CD8-positive, alpha-beta memory T cell (primary cell): ENCODE results near the gene KRTAP12-4. TPM values are rescaled to one million over a fixed set of nuclear protein-coding genes. Genes with fewer than 3 reads are reported as not detected.
"Not testable (repeated sequence)": the region's sequence is repeated elsewhere in the genome, so short reads cannot be mapped to it uniquely, and the experiment has no call there.

ENCODE experiments used
- CTCF ChIA-PET: fragments of 350-600 bp; sonication (Branson Sonifier 250); formaldehyde crosslinking; loops from one replicate; lab custom pipeline; 2021; ENCODE audit warnings: antibody characterized with exemption; lab: Charles Lee
- POLR2A ChIA-PET: fragments of 350-600 bp; sonication (Branson Sonifier 250); formaldehyde crosslinking; loops from one replicate; lab custom pipeline; 2021; ENCODE audit warnings: antibody characterized with exemption; lab: Charles Lee
- DNase-seq, 5 donors: peaks; one replicate each; pipeline versions ENCODE4 v3.0.0 to v3.0.0-alpha.2; 2020 to 2022; ENCODE audit warnings: mixed read lengths in 1 of 5
- H3K27ac ChIP-seq: one replicate; pipeline ENCODE4 v1.7.0; 2013; ENCODE audit warnings: low read depth, mild to moderate bottlenecking, low read length, moderate library complexity
- H3K27me3 ChIP-seq: 2 replicates; pipeline ENCODE4 v1.7.0; 2013; ENCODE audit warnings: low read length, mild to moderate bottlenecking; ENCODE audit not compliant: insufficient read depth, poor library complexity, severe bottlenecking
- H3K36me3 ChIP-seq: 2 replicates; pipeline ENCODE4 v1.7.0; 2013; ENCODE audit warnings: mild to moderate bottlenecking, low read length, moderate library complexity; ENCODE audit not compliant: insufficient read depth
- H3K4me1 ChIP-seq: 2 replicates; pipeline ENCODE4 v1.7.0; 2013; ENCODE audit warnings: mild to moderate bottlenecking, low read length, moderate library complexity; ENCODE audit not compliant: insufficient read depth
- H3K4me3 ChIP-seq: 2 replicates; pipeline ENCODE4 v1.7.0; 2013; ENCODE audit warnings: mild to moderate bottlenecking, low read length
- H3K9me3 ChIP-seq: 2 replicates; pipeline ENCODE4 v1.7.0; 2013; ENCODE audit warnings: mild to moderate bottlenecking, low read length
- H3K27ac Mint-ChIP-seq, 8 donors: one replicate each; pipeline ENCODE4 v1.8.0; 2020 to 2021; ENCODE audit warnings: mixed read lengths in 8 of 8, mild to moderate bottlenecking in 6 of 8, inconsistent platforms in 3 of 8, moderate library complexity in 3 of 8
- H3K27me3 Mint-ChIP-seq, 2 donors: one replicate each; pipeline ENCODE4 v1.8.0; 2020 to 2021; ENCODE audit warnings: mixed read lengths in 2 of 2, mild to moderate bottlenecking in 1 of 2, moderate library complexity in 1 of 2
- H3K36me3 Mint-ChIP-seq, 3 donors: one replicate each; pipeline ENCODE4 v1.8.0; 2020 to 2021; ENCODE audit warnings: mixed read lengths in 3 of 3, inconsistent platforms in 1 of 3, mild to moderate bottlenecking in 1 of 3
- H3K4me1 Mint-ChIP-seq, 3 donors: one replicate each; pipeline ENCODE4 v1.8.0; 2020 to 2021; ENCODE audit warnings: mixed read lengths in 3 of 3, inconsistent platforms in 1 of 3, mild to moderate bottlenecking in 1 of 3
- H3K4me3 Mint-ChIP-seq, 7 donors: one replicate each; pipeline ENCODE4 v1.8.0; 2020 to 2021; ENCODE audit warnings: mixed read lengths in 7 of 7, mild to moderate bottlenecking in 6 of 7, moderate library complexity in 4 of 7, inconsistent platforms in 2 of 7
- H3K9me3 Mint-ChIP-seq, 5 donors: one replicate each; pipeline ENCODE4 v1.8.0; 2020 to 2022; ENCODE audit warnings: mixed read lengths in 5 of 5, mild to moderate bottlenecking in 3 of 5, moderate library complexity in 2 of 5, inconsistent platforms in 1 of 5
- polyA plus RNA-seq: library from polyadenylated mRNA; unstranded; fragments of 300-500 nt; fragmentation: Illumina TruSeq; gene quantifications from one replicate; pipeline ENCODE4 v1.2.3, GENCODE V29; 2021
- total RNA-seq, 2 experiments: library from RNA; stranded (reverse); gene quantifications; one replicate each; pipeline ENCODE4 v1.2.3, GENCODE V29; 2021

The KRTAP12-4 gene
- total and polyA plus RNA-seq, 3 experiments from 2014 or later: not detected

GRCh38 chr21:44644878-44645277 is 9.6 kb downstream of the KRTAP12-4 start:
- ChIA-PET POLR2A (interaction anchor here (1.1 kb wide), 1 partner anchor 12 kb away, joined by 3 read pairs; the partner anchor contains the start of gene KRTAP12-3), CTCF (interaction anchor here (0.8 kb wide), 1 partner anchor 15 kb away, joined by 3 read pairs; no protein-coding TSS in a partner anchor)
- no peaks in the 10 kb centered on the region for H3K36me3 ChIP-seq
- Mint-ChIP-seq H3K4me3 (no peak overlapping the region), H3K27me3 (peaks cover 2 to 15% of the 10 kb centered on the region in 2 donors), H3K36me3 (peaks cover 1 to 29% (median 5%) of the 10 kb centered on the region in 3 donors), H3K27ac (peak overlapping the region in 1 of 8 donors; percentile 9), H3K4me1 (peaks cover 0 to 6% (median 5%) of the 10 kb centered on the region in 3 donors), H3K9me3 (peaks cover 22 to 38% (median 32%) of the 10 kb centered on the region in 5 donors)
- no peaks in the 10 kb centered on the region for H3K4me1 ChIP-seq
- H3K27ac ChIP-seq: no peak overlapping the region
- DNase-seq: no peak
- no peak overlapping the region for H3K4me3 ChIP-seq
- no peaks in the 10 kb centered on the region for H3K9me3 ChIP-seq
- no peaks in the 10 kb centered on the region for H3K27me3 ChIP-seq

DNA sequence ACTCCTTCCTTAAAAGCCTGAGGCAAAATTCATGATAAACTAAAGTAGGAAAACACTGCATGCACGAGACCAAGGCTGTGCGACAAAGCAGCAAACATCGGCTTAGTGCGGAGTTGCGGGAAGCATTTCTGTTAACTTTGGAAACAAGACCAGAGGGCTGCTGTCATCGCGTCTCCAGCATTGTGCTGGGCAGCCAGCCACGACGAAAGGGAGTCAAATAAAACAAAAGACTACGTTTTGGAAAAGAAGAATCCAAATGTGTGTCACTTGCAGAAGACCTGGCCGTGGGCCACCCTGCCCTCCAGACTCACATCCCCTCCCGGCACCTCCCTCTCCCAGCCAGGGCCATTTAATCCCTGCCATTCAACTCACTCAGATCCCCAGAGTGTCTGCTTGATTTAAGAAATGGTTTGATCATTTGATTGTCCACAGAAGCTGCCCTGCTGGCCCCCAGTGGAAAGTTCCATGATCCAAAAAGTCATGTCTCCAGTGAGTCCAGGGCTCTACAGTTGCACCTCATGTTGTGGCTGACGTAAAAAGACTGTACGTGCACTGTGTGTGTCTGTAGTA is 10.6 kb downstream of the KRTAP12-4 start:
- no peaks in the 10 kb centered on the region for H3K4me1 ChIP-seq
- no peak for DNase-seq
- CTCF ChIA-PET: no interaction called here

DNA sequence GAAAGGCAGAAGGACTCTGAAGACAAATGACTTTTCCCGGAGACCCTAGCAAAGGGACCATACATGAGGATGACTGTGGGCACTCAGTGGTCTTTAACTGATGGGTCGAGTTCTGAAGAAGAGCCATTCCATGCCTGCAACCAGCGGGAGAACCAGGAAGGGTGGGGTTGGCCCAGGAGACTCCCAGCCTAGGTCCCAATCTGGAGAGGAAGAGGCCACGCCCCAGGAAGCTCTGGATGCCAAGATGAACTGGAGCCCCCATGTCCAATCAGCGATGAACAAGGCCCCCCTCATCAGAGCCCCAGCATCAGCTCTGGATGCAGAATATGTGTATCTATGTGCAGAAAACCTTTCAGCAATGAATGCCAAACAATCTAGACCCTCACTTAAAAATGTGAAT is 13.7 kb downstream of the KRTAP12-4 start:
- Mint-ChIP-seq H3K27ac (no peak overlapping the region), H3K4me3 (no peak overlapping the region), H3K27me3 (peaks cover 2 to 17% of the 10 kb centered on the region in 2 donors), H3K36me3 (peaks cover 1 to 31% (median 5%) of the 10 kb centered on the region in 3 donors), H3K9me3 (peaks cover 24 to 34% (median 32%) of the 10 kb centered on the region in 5 donors), H3K4me1 (no peaks in the 10 kb centered on the region)
- H3K4me3 ChIP-seq: no peak overlapping the region
- no peak overlapping the region for H3K27ac ChIP-seq
- no peaks in the 10 kb centered on the region for H3K36me3 ChIP-seq
- POLR2A ChIA-PET: no interaction called here
- CTCF ChIA-PET: no interaction called here
- no peak for DNase-seq
- H3K27me3 ChIP-seq: no peaks in the 10 kb centered on the region
- no peaks in the 10 kb centered on the region for H3K4me1 ChIP-seq
- no peaks in the 10 kb centered on the region for H3K9me3 ChIP-seq

More for the DNA sequence above, 10.6 kb downstream of the KRTAP12-4 start:
- no peak overlapping the region for H3K27ac Mint-ChIP-seq
- peaks cover 0 to 6% (median 5%) of the 10 kb centered on the region in 3 donors for H3K4me1 Mint-ChIP-seq
- H3K27ac ChIP-seq: no peak overlapping the region
- H3K36me3 Mint-ChIP-seq: peaks cover 1 to 31% (median 5%) of the 10 kb centered on the region in 3 donors
- H3K27me3 ChIP-seq: no peaks in the 10 kb centered on the region
- H3K4me3 Mint-ChIP-seq: no peak overlapping the region
- H3K9me3 Mint-ChIP-seq: peaks cover 24 to 38% (median 32%) of the 10 kb centered on the region in 5 donors
- no peaks in the 10 kb centered on the region for H3K9me3 ChIP-seq
- POLR2A ChIA-PET: interaction anchor here (1.1 kb wide), 1 partner anchor 14 kb away, joined by 3 read pairs; the partner anchor contains the start of gene KRTAP12-3
- no peaks in the 10 kb centered on the region for H3K36me3 ChIP-seq
- H3K4me3 ChIP-seq: no peak overlapping the region
- H3K27me3 Mint-ChIP-seq: peaks cover 2 to 17% of the 10 kb centered on the region in 2 donors

- H3K9me3 ChIP-seq: no peaks in the 10 kb centered on the region
- POLR2A ChIA-PET: no interaction called here
These were observed 15.2 kb downstream of the KRTAP12-4 start for GRCh38 chr21:44639331-44639655.

GRCh38 chr21:44638506-44639330 is 15.7 kb downstream of the KRTAP12-4 start:
- H3K27me3 ChIP-seq, H3K27ac Mint-ChIP-seq, H3K4me1 ChIP-seq, H3K4me3 Mint-ChIP-seq, H3K4me1 Mint-ChIP-seq, DNase-seq, H3K36me3 ChIP-seq, H3K27ac ChIP-seq, H3K4me3 ChIP-seq, POLR2A ChIA-PET, H3K9me3 ChIP-seq: not testable (repeated sequence)
- peaks cover 10 to 17% (median 16%) of the 10 kb centered on the region in 5 donors for H3K9me3 Mint-ChIP-seq
- CTCF ChIA-PET: interaction anchor here (1.5 kb wide), 1 partner anchor 19 kb away, joined by 3 read pairs; no protein-coding TSS in a partner anchor
- peaks cover 2 to 17% of the 10 kb centered on the region in 2 donors for H3K27me3 Mint-ChIP-seq
- H3K36me3 Mint-ChIP-seq: peaks cover 0 to 20% (median 1%) of the 10 kb centered on the region in 3 donors

More at GRCh38 chr21:44639331-44639655, 15.2 kb downstream of the KRTAP12-4 start:
- CTCF ChIA-PET: no interaction called here
- H3K9me3 Mint-ChIP-seq: peaks cover 15 to 23% (median 21%) of the 10 kb centered on the region in 5 donors
- peaks cover 2 to 17% of the 10 kb centered on the region in 2 donors for H3K27me3 Mint-ChIP-seq
- DNase-seq: no peak
- no peaks in the 10 kb centered on the region for H3K4me1 Mint-ChIP-seq
- Histone ChIP-seq H3K4me1 (no peaks in the 10 kb centered on the region), H3K27me3 (no peaks in the 10 kb centered on the region), H3K36me3 (no peaks in the 10 kb centered on the region), H3K4me3 (no peak overlapping the region), H3K27ac (no peak overlapping the region)
- no peak overlapping the region for H3K4me3 Mint-ChIP-seq
- peaks cover 0 to 24% (median 1%) of the 10 kb centered on the region in 3 donors for H3K36me3 Mint-ChIP-seq
- H3K27ac Mint-ChIP-seq: no peak overlapping the region

DNA sequence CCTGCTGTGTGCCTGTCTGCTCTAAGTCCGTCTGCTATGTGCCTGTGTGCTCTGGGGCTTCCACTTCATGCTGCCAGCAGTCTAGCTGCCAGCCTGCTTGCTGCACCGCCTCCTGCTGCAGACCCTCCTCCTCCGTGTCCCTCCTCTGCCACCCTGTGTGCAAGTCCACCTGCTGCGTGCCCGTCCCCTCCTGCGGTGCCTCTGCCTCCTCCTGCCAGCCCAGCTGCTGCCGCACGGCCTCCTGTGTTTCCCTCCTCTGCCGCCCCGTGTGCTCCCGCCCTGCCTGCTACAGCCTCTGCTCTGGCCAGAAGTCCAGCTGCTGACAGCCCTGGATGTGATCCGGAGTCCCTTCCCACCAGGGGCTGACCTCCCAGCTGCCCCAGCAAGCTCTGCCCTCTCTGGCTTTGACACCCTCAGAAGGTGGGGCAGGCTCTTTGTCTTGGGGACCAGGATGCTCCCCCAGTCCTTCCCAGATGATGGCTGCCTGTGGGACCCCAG is 16.6 kb downstream of the KRTAP12-4 start:
- H3K4me1 ChIP-seq, H3K36me3 ChIP-seq, H3K4me3 Mint-ChIP-seq, H3K4me3 ChIP-seq, H3K27me3 ChIP-seq, H3K4me1 Mint-ChIP-seq, POLR2A ChIA-PET, H3K9me3 ChIP-seq, H3K27ac ChIP-seq, DNase-seq: not testable (repeated sequence)
- Mint-ChIP-seq H3K36me3 (peaks cover 0 to 18% (median 0%) of the 10 kb centered on the region in 3 donors), H3K27ac (peak overlapping the region in 2 of 8 donors; percentile 72 to 90), H3K27me3 (peaks cover 2 to 17% of the 10 kb centered on the region in 2 donors), H3K9me3 (peaks cover 7 to 16% (median 16%) of the 10 kb centered on the region in 5 donors)
- CTCF ChIA-PET: interaction anchor here (1.5 kb wide), 1 partner anchor 18 kb away, joined by 3 read pairs; no protein-coding TSS in a partner anchor

- peaks cover 2 to 17% of the 10 kb centered on the region in 2 donors for H3K27me3 Mint-ChIP-seq
- Histone ChIP-seq H3K9me3 (no peaks in the 10 kb centered on the region), H3K27me3 (no peaks in the 10 kb centered on the region), H3K36me3 (no peaks in the 10 kb centered on the region), H3K4me3 (no peak within 1 kb of the TSS), H3K4me1 (no peaks in the 10 kb centered on the region), H3K27ac (no peak within 1 kb of the TSS)
- CTCF ChIA-PET: interaction anchor here (1.5 kb wide), 1 partner anchor 18 kb away, joined by 3 read pairs; no protein-coding TSS in a partner anchor
- DNase-seq: no peak
- no peak within 1 kb of the TSS for H3K4me3 Mint-ChIP-seq
- H3K4me1 Mint-ChIP-seq: no peaks in the 10 kb centered on the region
- peaks cover 11 to 20% (median 18%) of the 10 kb centered on the region in 5 donors for H3K9me3 Mint-ChIP-seq
- peak within 1 kb of the TSS in 2 of 8 donors; percentile 72 to 90 for H3K27ac Mint-ChIP-seq
- POLR2A ChIA-PET: no interaction called here
- peaks cover 0 to 19% (median 0%) of the 10 kb centered on the region in 3 donors for H3K36me3 Mint-ChIP-seq
These were observed 17.2 kb downstream of the KRTAP12-4 start, which contains the start of gene KRTAP10-10 for GRCh38 chr21:44637018-44637850. KRTAP10-10 (plus strand) TSS chr21:44637356; CDS start chr21:44637418, 62 bp downstream.
